Neural cell (in vitro differentiated cells): Measurements from ENCODE around the gene CCL24.

Experiments
- EP300 ChIP-seq: fragments of 450-650 bp; conservative IDR thresholded peaks from 2 replicates; pipeline ENCODE4 v1.6.1; 2014; ENCODE audit warnings: antibody characterized with exemption, mild to moderate bottlenecking, moderate library complexity; ENCODE audit not compliant: poor library complexity, severe bottlenecking
- EZH2 ChIP-seq: fragments of 200-600, 300-800 bp; shearing (Covaris generic), sonication (generic); IDR thresholded peaks from 2 replicates; pipeline ENCODE4 v1.6.1; 2014; ENCODE audit warnings: antibody characterized with exemption, low read length, borderline replicate concordance, mild to moderate bottlenecking; ENCODE audit not compliant: insufficient read depth, poor library complexity, severe bottlenecking
- POLR2AphosphoS5 ChIP-seq: IDR thresholded peaks from 2 replicates; pipeline ENCODE4 v1.6.1; 2012
- SMC3 ChIP-seq: fragments of 450-650 bp; conservative IDR thresholded peaks from 2 replicates; pipeline ENCODE4 v1.6.1; 2014; ENCODE audit warnings: antibody characterized with exemption, mild to moderate bottlenecking, moderate library complexity; ENCODE audit not compliant: poor library complexity
- TF ChIP-seq, protein P1 (sequence below): fragments of 450-650 bp; IDR thresholded peaks from 2 replicates; pipeline ENCODE4 v1.5.1; 2014; ENCODE audit warnings: antibody characterized with exemption, mild to moderate bottlenecking, moderate library complexity; ENCODE audit not compliant: poor library complexity, severe bottlenecking

DNA sequence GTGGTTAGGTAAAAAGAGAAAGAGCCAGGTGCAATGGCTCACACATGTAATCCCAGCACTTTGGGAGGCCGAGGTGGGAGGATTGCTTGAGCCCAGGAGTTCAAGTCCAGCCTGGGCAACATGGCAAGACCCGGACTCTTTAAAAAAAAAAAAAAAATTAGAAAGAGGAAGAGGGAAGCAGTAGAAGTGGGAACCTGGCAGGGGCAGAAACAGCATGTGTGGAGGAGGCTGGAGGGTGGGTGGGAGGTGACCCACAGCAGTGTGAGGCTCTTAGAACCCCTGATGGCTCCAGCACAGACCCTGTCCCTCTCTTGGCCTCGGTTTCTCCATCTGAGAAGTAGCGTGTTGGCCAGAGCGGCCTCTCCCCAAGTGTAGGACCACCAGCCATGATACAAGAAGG lies 4.9 kb upstream of the CCL24 start:
- TF ChIP-seq, protein P1, sequence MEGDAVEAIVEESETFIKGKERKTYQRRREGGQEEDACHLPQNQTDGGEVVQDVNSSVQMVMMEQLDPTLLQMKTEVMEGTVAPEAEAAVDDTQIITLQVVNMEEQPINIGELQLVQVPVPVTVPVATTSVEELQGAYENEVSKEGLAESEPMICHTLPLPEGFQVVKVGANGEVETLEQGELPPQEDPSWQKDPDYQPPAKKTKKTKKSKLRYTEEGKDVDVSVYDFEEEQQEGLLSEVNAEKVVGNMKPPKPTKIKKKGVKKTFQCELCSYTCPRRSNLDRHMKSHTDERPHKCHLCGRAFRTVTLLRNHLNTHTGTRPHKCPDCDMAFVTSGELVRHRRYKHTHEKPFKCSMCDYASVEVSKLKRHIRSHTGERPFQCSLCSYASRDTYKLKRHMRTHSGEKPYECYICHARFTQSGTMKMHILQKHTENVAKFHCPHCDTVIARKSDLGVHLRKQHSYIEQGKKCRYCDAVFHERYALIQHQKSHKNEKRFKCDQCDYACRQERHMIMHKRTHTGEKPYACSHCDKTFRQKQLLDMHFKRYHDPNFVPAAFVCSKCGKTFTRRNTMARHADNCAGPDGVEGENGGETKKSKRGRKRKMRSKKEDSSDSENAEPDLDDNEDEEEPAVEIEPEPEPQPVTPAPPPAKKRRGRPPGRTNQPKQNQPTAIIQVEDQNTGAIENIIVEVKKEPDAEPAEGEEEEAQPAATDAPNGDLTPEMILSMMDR, result no peak
- TF ChIP-seq EP300, result no peak
- no peak for TF ChIP-seq SMC3
- TF ChIP-seq EZH2, result no peak
- TF ChIP-seq POLR2AphosphoS5, result no peak
